Heart left ventricle (tissue), 13 donors: ENCODE measurements around the gene GRM1.

Source experiments
- POLR2A ChIP-seq, 2 donors: fragments of 450-650 bp; IDR thresholded peaks; one replicate each; pipeline ENCODE4 v1.6.1; 2017; ENCODE audit warnings: antibody characterized with exemption in 2 of 2, mild to moderate bottlenecking in 2 of 2, moderate library complexity in 2 of 2
- TF ChIP-seq, protein P1 (sequence below), 12 donors: fragments of 200-600 bp; sonication (generic) in 4 of 12; IDR thresholded peaks; one replicate each; pipeline versions ENCODE4 v1.5.0 to v1.8.0; 2018 to 2022; ENCODE audit warnings: antibody characterized with exemption in 12 of 12, mild to moderate bottlenecking in 5 of 12
- donor health status: ischemic (EF 13 %, LVEDD 7.1; RV severe dilation, severe dysfunction).
- donor health status: DM: no; HTN: yes; CAD: no.
- donor health status: DM: no; HTN: no; CAD: no.
- donor health status: ischemic (EF 25% LVEDD 6.9; RV normal size, moderate dysfunction).
- donor health status: ischemic (EF 25% LVEDD 5.7; RV mildly dilated, moderate dysfunction).
- donor health status: ischemic (EF 35%, LVEDD 5.7; RV mildly dilated, moderate dysfunction).
- donor health status: nonischemic (EF 11% LVEDD 7.7; RV severe dilation, severe dysfunction).
- donor health status: DM: yes; HTN: yes; CAD: no.
- donor health status: PGD.
- donor health status: ischemic (EF 29% LVEDD 5.4; RV normal size, mild dysfunction).
- donor health status: nonischemic (EF 23%, LVEDD 6.1; RV moderate dilation, normal function).

- TF ChIP-seq, protein P1, sequence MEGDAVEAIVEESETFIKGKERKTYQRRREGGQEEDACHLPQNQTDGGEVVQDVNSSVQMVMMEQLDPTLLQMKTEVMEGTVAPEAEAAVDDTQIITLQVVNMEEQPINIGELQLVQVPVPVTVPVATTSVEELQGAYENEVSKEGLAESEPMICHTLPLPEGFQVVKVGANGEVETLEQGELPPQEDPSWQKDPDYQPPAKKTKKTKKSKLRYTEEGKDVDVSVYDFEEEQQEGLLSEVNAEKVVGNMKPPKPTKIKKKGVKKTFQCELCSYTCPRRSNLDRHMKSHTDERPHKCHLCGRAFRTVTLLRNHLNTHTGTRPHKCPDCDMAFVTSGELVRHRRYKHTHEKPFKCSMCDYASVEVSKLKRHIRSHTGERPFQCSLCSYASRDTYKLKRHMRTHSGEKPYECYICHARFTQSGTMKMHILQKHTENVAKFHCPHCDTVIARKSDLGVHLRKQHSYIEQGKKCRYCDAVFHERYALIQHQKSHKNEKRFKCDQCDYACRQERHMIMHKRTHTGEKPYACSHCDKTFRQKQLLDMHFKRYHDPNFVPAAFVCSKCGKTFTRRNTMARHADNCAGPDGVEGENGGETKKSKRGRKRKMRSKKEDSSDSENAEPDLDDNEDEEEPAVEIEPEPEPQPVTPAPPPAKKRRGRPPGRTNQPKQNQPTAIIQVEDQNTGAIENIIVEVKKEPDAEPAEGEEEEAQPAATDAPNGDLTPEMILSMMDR (IDR thresholded peaks at IDR 0.05): no peak
- no peak for TF ChIP-seq POLR2A (IDR thresholded peaks at IDR 0.05)
Observed at GRCh38 chr6:146183831-146184230, 155.0 kb downstream of the GRM1 start.
